Gastroesophageal sphincter (tissue), 4 donors: ENCODE measurements around the gene SIPA1L3. TPM values are rescaled to one million over a fixed set of nuclear protein-coding genes. Genes with fewer than 3 reads are reported as not detected.

Experiments used
- ATAC-seq: fragments of 150-250 bp; one replicate; pipeline ENCODE4 v1.9.1; 2016; ENCODE audit warnings: mild to moderate bottlenecking, moderate library complexity
- H3K27ac ChIP-seq, 4 donors: fragments of 200-600 bp; sonication (generic) in 3 of 4; 1 replicate in 3 of 4; 2 replicates in 1 of 4; pipeline ENCODE4 v1.5.1; 2016 to 2019
- H3K27me3 ChIP-seq: fragments of 200-600 bp; sonication (generic); one replicate; pipeline ENCODE4 v1.5.1; 2019
- H3K36me3 ChIP-seq, 2 donors: fragments of 200-600 bp; sonication (generic); one replicate each; pipeline ENCODE4 v1.5.1; 2019; ENCODE audit warnings: control low read depth in 1 of 2
- H3K4me1 ChIP-seq, 3 donors: fragments of 200-600 bp; sonication (generic); 1 replicate in 2 of 3; 2 replicates in 1 of 3; pipeline ENCODE4 v1.5.1; 2016 to 2019; ENCODE audit warnings: control low read depth in 2 of 3
- H3K4me3 ChIP-seq, 2 donors: fragments of 200-600 bp; sonication (generic); one replicate each; pipeline ENCODE4 v1.5.1; 2019; ENCODE audit warnings: mild to moderate bottlenecking in 1 of 2, moderate library complexity in 1 of 2
- H3K9me3 ChIP-seq, 3 donors: fragments of 200-600 bp; sonication (generic); one replicate each; pipeline ENCODE4 v1.5.1; 2017 to 2019; ENCODE audit warnings: control low read depth in 2 of 3
- CTCF ChIP-seq, 4 experiments: fragments of 200-600 bp in 2 of 4; fragments of 450-650 bp in 2 of 4; sonication (generic) in 1 of 4; IDR thresholded peaks; one replicate each; pipeline ENCODE4 v1.5.1; 2017 to 2019; ENCODE audit warnings: antibody characterized with exemption in 4 of 4, mild to moderate bottlenecking in 2 of 4, moderate library complexity in 2 of 4
- EP300 ChIP-seq: sonication (generic); formaldehyde crosslinking; IDR thresholded peaks from one replicate; pipeline ENCODE4 v1.6.1; 2017; ENCODE audit warnings: antibody characterized with exemption, mild to moderate bottlenecking
- POLR2A ChIP-seq, 2 donors: fragments of 450-650 bp; IDR thresholded peaks; one replicate each; pipeline ENCODE4 v1.6.1; 2017; ENCODE audit warnings: antibody characterized with exemption in 2 of 2, mild to moderate bottlenecking in 2 of 2, moderate library complexity in 1 of 2
- POLR2AphosphoS5 ChIP-seq: sonication (generic); formaldehyde crosslinking; IDR thresholded peaks from one replicate; pipeline ENCODE4 v1.6.1; 2017; ENCODE audit warnings: antibody characterized with exemption
- WGBS, 2 donors: methylation state at CpG; one replicate each; pipeline ENCODE4 v1.1.5; 2018; ENCODE audit warnings: low coverage in 1 of 2; 5-methylcytosine and 5-hydroxymethylcytosine counted together
- total RNA-seq, 4 donors: library from RNA; depleted of rRNA; stranded (reverse); fragments of >200 nt; gene quantifications; one replicate each; pipeline ENCODE4 v1.1.0, GENCODE V29; 2016

Gene SIPA1L3
- total RNA-seq, 4 donors from 2014 or later = 5.9 to 20.2 (median 11.8) TPM

- WGBS, 2 donors = 80% methylated on average over 1 of the region's 29 CpGs; no CpG with 5 or more reads in 1 of the 2 donors
- TF ChIP-seq EP300 (no peak), CTCF (IDR thresholded peaks at IDR 0.05) (no peak), POLR2A (IDR thresholded peaks at IDR 0.05) (no peak), POLR2AphosphoS5 (no peak)
- Histone ChIP-seq H3K4me1 (no peaks in the 10 kb centered on the region), H3K27ac (no peak overlapping the region), H3K27me3 (no peaks in the 10 kb centered on the region), H3K9me3 (no peaks in the 10 kb centered on the region), H3K36me3 (peaks cover 0 to 60% of the 10 kb centered on the region in 2 donors), H3K4me3 (no peak overlapping the region)
- ATAC-seq = no peak
Measured at GRCh38 chr19:38193445-38193844, 286.4 kb downstream of the SIPA1L3 start.

DNA sequence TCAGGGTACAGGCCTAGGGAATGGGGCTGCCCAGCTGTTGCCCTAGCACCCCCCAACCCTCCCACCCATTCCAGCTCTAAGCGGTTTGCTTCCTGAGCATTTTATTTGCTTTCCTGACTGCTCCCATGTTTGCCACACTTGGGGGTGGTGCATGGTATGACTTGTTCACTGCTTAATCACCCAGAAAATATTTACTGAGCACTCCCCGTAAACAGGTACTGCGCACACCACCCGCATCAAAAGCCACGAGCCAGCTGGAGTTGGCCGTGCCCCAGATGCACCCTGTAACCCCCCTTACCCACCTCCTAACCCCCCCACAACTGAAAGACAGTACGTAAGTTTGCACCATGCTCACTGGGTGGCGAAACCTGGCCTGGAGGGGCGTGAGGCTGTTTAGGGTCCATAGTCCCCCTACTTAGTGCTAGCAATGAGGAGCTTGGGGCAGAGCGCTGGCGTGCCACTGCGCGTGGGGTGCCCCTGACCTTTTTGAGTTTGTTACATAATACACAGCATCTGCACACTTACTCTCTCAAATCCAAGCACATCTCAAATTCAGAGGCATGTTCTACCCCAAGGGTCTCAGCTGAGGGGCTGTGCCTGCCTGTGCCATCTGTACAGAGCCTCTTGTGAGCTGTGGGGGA, 287.2 kb downstream of the SIPA1L3 start:
- Histone ChIP-seq H3K27me3 (no peaks in the 10 kb centered on the region), H3K36me3 (peaks cover 0 to 67% of the 10 kb centered on the region in 2 donors), H3K4me3 (no peak overlapping the region), H3K9me3 (no peaks in the 10 kb centered on the region), H3K4me1 (no peaks in the 10 kb centered on the region), H3K27ac (no peak overlapping the region)
- 100% methylated on average over 1 of the region's 13 CpGs; no CpG with 5 or more reads in 1 of the 2 donors for WGBS, 2 donors
- TF ChIP-seq POLR2A (IDR thresholded peaks at IDR 0.05) = no peak
- TF ChIP-seq CTCF (IDR thresholded peaks at IDR 0.05) = no peak
- TF ChIP-seq EP300 = no peak
- TF ChIP-seq POLR2AphosphoS5 = no peak
- no peak for ATAC-seq

GRCh38 chr19:38195237-38195636, 288.2 kb downstream of the SIPA1L3 start:
- no peaks in the 10 kb centered on the region for H3K4me1 ChIP-seq
- no peak for ATAC-seq
- H3K9me3 ChIP-seq = no peaks in the 10 kb centered on the region
- peaks cover 0 to 71% of the 10 kb centered on the region in 2 donors for H3K36me3 ChIP-seq
- whole genome bisulfite sequencing, 2 donors = 87% methylated on average over 3 of the region's 10 CpGs; no CpG with 5 or more reads in 1 of the 2 donors
- H3K4me3 ChIP-seq = no peak overlapping the region
- TF ChIP-seq EP300 (no peak), POLR2A (IDR thresholded peaks at IDR 0.05) (no peak), CTCF (IDR thresholded peaks at IDR 0.05) (no peak), POLR2AphosphoS5 (no peak)
- H3K27me3 ChIP-seq = no peaks in the 10 kb centered on the region
- no peak overlapping the region for H3K27ac ChIP-seq

GRCh38 chr19:38196245-38196837, 289.3 kb downstream of the SIPA1L3 start:
- Histone ChIP-seq H3K36me3 (peaks cover 0 to 78% of the 10 kb centered on the region in 2 donors), H3K27ac (no peak overlapping the region), H3K4me1 (no peaks in the 10 kb centered on the region), H3K4me3 (no peak overlapping the region), H3K27me3 (no peaks in the 10 kb centered on the region), H3K9me3 (no peaks in the 10 kb centered on the region)
- no peak for ATAC-seq
- TF ChIP-seq POLR2AphosphoS5 (no peak), POLR2A (IDR thresholded peaks at IDR 0.05) (no peak), CTCF (IDR thresholded peaks at IDR 0.05) (no peak), EP300 (no peak)
- 83 to 91% methylated on average over 8 to 11 of the region's 13 CpGs for WGBS, 2 donors
